Skin of body (tissue), 2 donors: Measurements from ENCODE around the gene FKBP4. TPM values are rescaled to one million over a fixed set of nuclear protein-coding genes. Genes with fewer than 3 reads are reported as not detected.

ENCODE experiments used
- DNase-seq: peaks from one replicate; lab custom pipeline; 2025; lab: John Stamatoyannopoulos, UW
- total RNA-seq: library from RNA; depleted of rRNA; stranded (reverse); fragments of >200 nt; gene quantifications from one replicate; pipeline ENCODE4 v1.2.3, GENCODE V29; 2014

FKBP4 gene
- total RNA-seq, 1 donor from 2014 or later, result 38.5 TPM

DNA sequence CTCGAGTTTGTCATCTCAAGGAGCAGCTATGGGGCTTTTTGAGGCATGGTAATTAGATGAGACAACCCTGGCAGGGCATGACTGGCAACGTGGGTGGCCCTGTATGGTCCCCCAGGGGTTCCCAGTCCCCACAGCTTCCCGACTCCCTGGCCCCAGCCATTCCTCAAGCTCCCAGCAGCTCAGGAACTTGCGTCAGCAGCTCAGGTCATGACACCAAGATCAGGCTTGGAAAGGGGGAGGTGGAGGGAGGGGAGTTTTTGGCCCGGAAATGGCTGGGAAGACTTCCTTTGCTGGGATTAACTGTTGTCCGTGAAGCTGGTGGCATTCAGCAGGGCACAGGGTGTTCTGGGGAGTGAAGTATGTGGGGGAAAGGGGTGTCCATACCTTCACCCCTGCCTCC lies 50.5 kb downstream of the FKBP4 start:
- DNase-seq, result peak; percentile 9

DNA sequence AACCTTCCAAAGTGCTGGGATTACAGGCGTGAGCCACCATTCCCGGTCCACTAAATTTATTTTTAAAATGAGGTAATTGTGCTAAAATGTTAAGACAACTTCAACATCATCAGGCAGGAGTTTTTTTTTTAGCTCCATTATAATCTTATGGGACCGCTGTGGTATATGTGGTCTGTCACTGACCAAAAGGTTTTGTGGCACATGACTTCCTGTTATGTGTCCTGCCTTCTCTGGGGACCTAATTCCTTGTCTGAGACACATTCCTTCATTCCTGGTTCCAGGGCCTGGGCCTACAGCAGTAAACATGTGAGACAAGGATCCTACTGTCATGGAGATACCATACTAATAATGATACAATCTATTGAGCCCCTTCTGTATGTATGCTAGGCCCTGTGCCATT lies 57.2 kb downstream of the FKBP4 start:
- DNase-seq, result no peak

DNA sequence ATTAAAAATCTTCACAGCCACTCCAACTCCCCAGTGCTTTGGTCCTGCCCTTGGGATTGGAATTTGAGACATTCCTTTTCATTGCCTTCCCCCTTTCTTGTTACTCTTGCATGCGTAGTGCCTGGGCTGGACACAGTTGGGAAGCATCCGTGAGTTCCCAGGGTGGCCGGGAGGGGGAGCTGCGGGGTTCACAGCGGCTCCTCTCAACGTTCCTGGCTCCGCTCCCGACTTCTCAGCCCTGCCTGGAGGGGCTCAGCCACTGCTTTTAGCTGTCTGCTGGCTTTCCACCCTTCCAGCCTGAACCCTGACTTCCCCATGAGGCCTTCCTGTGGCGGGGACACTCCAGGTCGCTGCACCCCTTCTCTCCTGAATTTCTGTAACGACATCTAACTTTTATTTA lies 58.9 kb downstream of the FKBP4 start:
- peak; percentile 51 for DNase-seq

Other genes starting within 250 kb of the FKBP4 start
- 21.1 TPM for gene ITFG2, start 17.7 kb downstream of the FKBP4 start, total RNA-seq
- gene NRIP2, start 40.1 kb downstream of the FKBP4 start, total RNA-seq, result 0.79 TPM
- gene TEX52, start 62.1 kb downstream of the FKBP4 start, total RNA-seq, result not detected
- gene FOXM1, start 82.2 kb downstream of the FKBP4 start, total RNA-seq, result 5.8 TPM
- 15.7 TPM for gene RHNO1, start 82.3 kb downstream of the FKBP4 start, total RNA-seq
- gene TULP3, start 95.9 kb downstream of the FKBP4 start, total RNA-seq, result 17.6 TPM
- 5.2 TPM for gene TEAD4, start 164.4 kb downstream of the FKBP4 start, total RNA-seq